M059J (cell line): ENCODE data around the gene MED10. TPM values are rescaled to one million over a fixed set of nuclear protein-coding genes. Genes with fewer than 3 reads are reported as not detected.
"Not testable (repeated sequence)": the region's sequence is repeated elsewhere in the genome, so short reads cannot be mapped to it uniquely, and the experiment has no call there.

Source experiments
- DNase-seq: peaks from one replicate; pipeline ENCODE4 v3.0.0-alpha.2; 2012; ENCODE audit warnings: low read depth
- total RNA-seq: library from RNA; depleted of rRNA; stranded (reverse); fragments of >200 nt; shearing (Covaris generic); gene quantifications from 2 replicates; pipeline ENCODE4 v1.2.3, GENCODE V29; 2014

Gene MED10
- total RNA-seq, 1 experiment from 2014 or later: 12.8 TPM

DNA sequence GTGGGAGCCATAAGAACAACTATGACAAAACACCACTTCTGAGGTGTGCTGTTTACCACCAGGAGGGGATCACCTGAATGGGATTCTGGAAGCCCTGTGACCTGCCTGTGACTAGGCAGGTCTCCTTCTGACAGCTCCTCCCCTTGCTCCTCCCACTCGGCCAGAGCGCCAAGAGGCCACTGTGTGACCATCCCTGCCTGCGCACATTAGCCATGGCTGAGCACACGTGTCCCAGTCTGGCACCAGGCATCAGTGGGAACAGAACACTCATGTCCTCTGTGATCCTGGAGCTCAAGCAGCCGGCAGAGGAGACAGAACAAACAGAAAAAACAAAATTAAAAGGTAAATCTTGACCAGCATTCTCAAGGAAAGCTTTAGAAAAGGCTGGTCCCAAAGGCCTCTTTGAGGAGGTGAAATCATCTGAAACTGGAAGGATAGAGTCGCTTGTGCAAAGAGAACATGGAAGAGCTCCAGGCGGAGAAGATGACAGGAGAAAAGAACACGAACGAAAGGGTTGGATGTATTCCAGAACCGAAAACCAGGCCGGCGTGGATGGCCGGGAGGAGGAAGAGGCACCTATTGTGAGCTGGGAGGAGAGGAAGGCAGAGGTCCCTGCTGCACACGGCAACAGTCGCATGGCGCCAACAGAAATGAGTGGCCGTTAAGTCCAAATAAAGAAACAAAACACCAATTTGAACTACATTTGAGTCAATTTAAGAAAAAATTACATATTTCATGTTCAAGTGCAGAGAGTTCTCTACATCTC is 5.1 kb downstream of the MED10 start:
- DNase-seq: no peak

DNA sequence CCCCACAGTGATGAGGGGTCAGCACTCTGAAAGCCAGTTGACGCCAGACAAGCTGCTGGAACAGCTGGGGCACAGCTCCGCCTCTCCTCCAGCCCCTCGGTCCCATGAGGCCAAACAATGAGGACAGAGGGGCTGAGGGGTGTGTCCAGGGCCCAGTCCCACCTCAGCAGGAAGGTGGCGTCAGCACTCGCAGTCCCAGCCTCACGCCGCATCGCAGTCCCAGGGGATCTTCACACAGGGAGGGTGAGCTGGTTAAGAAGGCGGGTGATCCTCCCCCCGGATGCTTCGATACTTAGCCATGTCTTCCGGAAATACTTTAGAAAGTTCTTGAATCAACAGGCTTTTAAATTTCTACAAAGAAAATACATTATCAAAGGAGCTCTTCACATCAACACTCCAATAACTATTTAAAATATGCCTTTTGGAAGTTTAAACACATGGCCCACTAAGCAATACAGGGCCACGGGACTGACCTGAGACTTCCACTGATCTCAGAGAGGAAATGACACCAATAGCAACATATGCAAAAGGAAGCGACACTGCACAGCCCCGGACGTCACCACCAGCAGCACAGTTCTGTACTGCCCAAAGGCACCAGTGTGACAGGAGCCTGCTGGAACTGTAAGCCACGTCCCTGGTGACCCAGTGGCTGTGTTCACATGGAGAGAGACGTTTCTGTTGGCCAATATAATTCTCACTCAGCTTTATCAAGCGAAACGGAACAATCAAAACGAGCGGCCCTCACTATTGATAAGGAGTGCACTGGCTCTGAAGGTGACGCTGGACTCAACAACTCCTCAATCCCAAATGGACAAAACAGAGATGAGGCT is 5.9 kb downstream of the MED10 start:
- no peak for DNase-seq

DNA sequence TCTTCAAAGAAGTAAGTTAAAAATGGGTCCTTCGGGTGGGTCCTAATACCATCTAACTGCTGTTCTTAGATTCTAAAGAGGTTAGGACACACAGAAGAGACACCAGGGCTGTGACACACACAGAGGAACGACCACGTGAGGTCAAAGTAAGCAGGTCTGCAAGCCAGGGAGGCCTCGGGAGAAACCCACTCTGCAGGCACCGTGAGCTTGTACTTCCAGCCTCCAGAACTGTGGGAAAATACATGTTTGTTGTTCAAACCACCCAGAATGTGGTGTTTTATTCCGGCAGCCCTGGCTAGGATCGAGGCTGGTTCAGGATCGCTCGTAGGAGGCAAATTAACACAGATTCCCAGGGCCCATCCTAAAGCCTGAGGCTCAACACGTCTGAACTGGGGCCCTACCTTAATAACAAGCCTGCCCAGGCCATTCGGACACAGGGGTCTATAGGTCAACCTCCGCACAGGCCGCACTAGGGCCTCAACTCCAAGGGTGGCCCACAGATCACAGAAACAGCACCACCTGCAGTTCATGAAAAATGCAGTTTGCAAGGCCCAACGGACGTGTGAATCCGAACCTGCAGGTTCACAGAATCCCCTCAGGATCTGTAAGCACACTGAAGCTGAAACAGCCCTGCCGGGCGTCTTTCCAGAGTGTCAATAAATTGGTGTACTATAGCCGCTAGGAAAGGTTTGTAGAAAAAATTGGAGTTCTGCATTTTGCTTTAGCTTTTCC is 7.1 kb downstream of the MED10 start:
- no peak for DNase-seq

DNA sequence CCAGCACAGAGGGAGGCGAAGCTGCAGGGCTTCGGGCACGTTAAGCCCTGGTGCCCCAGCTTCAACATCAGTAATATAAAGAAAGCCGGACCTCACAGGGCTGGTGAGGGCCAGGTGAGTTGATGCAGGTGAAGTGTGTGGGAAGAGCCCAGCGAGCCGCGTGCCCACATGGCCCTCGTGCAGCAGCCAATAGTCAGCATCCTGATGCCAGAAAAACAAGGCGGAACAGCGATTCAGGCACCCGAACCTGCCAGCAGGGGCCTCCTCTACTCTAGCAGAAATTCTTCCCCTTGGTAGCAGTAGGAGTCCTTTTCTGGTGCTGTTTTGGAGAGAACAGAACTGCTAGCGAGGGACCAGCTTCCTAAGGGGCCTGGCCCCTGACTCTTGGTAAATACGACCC is 7.8 kb downstream of the MED10 start:
- no peak for DNase-seq

DNA sequence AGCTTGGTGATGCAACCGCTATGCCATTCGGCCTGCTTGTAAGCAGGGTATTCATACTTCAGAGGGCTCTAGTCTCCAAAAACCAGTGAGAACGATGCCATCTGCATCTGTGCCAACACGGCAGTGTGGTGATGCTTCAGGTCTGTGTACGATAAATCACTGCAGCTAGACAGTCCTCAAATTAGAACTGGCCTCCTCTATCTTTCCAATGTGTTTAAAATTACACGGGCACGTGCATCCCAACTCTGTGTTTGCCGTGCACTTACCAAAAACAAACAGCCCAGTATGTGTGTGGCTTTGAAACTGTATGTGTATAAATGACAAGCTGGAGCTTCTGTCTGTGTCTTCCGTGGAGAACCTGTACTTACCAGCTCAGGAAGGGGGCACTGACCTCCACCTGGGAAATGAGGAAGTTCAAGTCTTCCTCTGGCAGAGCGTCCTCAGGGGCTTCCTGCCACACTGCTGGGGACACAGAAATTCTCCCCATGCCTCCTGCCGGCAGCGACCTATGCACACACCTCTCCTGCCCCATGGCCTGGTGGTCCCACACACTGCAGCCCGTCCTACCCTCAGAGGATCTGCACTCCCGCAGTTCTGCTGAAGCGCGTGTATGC is 12.3 kb downstream of the MED10 start:
- no peak for DNase-seq

DNA sequence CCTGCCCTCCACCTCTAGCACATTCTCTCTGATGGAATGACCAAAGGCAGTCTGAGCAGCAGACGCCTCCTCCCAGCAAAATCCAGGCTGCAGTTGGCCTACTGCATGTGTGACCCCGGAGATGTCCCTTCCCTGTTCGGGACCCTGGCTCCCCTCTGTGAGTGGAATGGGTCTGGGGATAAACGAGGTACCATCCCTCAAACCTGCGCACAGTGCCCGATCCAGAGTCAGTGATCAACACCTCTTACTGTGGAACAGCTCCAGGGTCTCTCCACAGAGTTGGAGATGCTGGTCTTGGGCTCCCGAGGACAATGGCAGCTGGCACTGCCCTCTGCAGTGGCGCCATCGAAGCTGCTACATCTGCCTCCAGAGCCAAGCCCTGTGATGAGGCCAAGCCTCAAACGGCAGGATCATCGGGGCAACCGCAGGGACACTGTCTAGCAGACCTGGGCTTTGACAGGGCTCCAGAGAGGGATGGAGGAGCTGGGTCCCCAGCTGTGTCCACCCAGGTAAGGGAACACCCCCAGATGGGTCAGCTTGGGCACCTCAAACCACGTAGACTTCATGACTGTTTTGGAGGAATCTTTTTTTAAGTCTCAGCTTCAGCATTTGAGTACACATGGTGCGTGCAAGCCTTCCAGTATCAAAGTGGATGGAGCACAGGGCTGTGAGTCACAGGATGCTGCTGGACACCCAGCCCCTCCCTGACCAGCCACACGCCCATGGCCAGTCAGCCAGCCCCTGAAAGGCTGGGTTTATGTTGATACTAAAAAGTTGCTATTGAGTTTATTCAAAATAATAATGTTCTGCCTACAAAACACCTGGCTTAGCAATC is 13.0 kb downstream of the MED10 start:
- peak; percentile 59 for DNase-seq

DNA sequence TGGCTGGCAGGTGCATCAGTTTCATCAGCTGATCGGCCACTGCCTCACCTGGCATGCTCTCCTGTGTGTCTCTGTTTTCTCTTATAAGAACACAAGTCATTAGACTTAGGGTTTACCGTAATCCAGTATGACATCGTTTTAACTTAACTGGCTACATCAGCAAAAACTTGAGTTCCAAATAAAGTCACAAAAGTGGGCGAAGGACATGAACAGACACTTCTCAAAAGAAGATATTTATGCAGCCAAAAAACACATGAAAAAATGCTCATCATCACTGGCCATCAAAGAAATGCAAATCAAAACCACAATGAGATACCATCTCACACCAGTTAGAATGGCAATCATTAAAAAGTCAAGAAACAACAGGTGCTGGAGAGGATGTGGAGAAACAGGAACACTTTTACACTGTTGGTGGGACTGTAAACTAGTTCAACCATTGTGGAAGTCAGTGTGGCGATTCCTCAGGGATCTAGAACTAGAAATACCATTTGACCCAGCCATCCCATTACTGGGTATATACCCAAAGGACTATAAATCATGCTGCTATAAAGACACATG is 14.8 kb downstream of the MED10 start:
- DNase-seq: not testable (repeated sequence)

DNA sequence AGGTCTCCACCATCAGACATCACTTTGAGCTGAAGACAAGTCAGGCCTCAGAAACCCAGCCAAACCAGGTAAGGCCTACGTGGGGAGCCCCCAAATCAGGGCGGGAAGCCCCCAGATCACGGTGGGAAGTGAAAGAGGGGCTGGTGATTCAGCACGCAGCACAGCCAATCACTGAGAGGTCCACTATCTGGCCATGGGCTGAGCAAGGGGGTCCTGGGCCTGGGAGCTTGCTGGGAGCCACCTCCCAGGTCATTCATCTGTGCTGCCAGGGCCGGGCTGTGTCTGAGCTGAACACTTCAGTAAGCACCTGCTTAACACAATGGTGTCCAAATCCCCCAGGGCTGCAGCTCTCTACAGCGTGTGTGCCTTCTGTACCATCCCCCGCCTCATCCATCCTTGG is 15.5 kb downstream of the MED10 start:
- DNase-seq: no peak

DNA sequence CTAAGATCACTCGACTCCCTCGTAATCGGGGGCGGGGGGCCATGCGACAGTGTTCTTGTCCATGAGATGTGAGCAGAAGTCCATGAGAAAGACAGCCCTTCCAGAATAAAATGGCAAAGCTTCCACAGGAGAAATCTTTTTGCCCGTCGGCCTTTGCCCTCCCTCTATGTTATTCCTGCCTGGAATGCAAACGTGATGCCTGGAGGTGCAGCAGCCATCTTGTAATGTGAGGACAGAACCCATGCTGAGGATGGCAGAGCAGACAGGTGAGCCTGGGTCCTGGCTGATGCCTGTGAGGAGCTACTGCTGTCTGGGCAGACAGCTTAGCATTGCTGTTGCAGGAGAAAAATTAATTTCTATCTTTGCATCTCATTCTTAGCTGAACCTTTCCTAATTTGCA is 17.2 kb downstream of the MED10 start:
- no peak for DNase-seq

DNA sequence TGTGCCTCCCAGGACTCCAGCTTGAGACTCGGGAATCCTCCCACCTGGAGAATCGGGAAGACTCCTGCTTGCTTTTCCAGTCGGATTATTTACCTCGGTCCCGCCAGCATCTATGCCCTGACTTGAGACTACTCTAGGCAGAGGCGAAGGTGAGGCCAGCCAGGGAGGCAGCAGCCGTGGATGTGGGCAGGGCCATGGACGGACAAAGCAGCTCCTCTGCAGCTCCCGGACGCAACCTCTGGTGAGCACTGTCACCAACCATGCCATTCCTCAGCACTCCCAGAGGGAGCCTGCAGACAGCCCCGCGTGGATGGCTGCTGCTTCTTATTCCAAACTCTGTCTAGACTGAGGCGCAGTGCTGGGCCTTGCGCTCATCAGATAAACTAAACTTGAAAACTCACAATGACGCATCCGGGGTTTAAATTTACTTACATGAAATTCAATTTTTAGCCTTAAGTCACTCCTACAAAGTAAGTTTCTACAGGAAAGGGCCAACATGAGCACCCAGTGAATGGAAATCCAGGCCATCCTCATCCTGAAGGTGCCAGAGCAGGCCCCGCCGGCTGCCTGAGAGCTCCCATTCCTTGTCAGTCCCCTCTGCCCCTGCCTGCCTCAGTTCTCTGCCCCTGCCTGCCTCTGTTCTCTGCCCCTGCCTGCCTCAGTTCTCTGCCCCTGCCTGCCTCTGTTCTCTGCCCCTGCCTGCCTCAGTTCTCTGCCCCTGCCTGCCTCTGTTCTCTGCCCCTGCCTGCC is 17.8 kb downstream of the MED10 start:
- no peak for DNase-seq

DNA sequence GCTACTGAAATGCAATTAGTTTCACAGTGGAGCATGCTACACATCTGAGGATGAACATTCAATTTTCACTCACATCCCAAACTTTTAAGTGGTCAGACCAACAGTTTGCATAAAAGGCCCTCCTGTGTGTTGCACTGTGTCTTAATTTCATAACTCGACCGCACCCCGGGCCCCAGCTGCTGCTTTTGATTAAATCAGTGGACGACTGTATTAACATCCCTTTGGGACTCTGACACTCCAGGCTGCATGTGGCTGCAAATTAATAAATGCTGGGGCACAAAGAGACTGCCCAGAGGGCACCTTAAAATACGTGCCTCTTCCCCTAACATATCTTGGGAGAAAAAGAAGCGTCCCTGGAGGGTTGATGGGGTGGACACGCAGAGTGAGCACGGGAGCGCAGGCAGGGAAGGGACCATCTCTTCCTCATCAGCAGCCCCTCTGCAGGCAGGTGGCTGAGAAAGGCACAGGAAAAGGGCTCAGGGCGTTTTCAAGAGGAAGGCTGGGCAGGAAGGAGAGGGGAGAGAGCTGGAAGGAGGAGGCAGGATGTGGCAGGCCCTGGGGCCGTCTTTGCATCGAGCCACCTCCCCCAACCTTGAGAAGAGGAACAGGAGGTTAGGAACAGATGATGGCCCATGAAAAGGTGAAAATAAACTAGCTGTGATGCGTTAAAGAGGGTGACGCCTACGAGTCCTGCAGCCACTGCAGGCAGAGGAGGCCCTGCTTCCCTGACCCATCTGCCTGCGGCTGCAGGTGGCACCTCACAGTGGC is 18.6 kb downstream of the MED10 start:
- DNase-seq: no peak

DNA sequence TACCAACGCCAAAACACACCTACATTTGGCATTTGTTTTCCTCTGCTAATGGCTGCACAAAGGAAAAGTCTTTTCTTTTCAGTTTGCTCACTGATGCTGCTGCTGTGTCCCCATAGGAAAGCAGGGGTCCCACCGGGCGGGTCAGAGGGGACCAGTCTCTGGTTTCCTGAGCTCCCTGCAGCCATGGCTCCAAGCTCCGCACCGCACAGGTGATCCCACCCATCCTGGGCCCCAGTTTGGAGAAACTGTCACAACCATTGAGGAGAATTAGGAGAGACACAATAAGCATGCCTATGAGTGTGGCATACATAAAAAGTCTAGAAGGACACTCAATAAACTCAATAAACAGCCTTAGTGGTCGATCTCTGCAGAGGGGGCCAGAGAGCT is 19.9 kb downstream of the MED10 start:
- no peak for DNase-seq

DNA sequence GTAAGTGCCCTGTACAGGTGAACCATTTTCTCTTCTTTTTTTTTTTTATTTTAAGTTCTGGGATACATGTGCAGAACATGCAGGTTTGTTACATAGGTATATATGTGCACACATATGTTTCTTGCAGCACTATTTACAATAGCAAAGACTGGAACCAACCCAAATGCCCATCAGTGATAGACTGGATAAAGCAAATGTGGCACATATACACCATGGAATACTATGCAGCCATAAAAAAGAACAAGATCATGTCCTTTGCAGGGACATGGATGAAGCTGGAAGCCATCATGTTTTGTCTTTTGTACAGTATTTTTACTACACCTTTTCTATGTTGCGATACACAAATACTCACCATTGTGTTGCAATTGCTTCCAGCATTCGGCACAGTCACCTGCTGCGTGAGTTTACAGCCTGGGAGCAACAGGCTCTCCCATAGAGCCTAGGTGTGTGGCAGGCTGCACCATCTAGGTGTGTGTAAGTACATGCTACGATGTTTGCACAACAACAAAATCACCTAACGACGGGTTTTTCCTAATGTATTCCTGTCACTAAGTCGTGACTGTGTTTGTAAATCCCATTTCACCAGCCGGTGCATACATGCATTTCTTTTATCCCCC is 20.4 kb downstream of the MED10 start:
- not testable (repeated sequence) for DNase-seq

DNA sequence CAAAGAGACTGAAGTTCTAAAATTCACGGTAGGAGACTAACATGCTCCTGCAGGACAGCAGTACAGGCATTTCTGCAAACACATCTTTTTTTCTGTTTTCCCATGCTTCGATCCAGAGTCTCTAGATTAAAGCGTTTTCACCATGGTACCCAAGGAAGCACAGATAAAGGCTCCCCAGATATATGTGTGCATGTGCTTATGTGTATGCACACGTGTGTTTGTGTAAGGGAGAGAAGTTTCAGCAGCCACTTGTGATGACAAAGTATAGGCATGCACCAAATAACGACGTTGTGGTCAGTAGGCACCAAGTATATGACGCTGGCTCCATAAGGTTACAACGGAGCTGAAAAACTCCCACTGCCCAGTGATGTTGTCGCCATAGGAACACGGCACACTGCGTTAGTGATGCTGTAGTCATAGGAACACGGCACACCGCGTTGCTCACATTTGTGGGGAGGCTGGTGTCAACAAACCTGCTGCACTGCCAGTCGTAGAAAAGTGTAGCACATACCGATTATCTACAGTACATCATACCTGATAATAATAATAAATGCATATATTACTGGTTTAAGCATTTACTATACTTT is 21.7 kb downstream of the MED10 start:
- DNase-seq: no peak

DNA sequence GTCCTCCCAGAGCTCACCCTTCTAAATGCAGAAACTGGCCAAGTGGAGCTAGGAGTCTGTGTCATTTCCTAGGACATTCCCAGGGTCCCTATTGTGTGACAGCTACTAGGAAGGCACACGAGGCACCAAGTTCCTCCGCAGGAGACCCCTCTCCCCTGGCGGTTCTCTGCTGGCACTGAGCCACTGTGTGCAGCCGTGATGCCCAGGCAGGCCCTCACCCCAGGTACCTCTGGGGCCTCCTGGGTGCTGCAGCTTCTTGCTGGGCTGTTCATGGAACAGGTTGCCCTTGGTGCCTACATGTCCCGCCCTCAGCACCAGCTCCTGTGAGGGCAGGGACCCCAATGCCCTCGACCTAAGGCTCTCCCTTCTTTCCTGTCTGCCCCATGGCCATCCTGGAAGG is 23.1 kb downstream of the MED10 start:
- no peak for DNase-seq

DNA sequence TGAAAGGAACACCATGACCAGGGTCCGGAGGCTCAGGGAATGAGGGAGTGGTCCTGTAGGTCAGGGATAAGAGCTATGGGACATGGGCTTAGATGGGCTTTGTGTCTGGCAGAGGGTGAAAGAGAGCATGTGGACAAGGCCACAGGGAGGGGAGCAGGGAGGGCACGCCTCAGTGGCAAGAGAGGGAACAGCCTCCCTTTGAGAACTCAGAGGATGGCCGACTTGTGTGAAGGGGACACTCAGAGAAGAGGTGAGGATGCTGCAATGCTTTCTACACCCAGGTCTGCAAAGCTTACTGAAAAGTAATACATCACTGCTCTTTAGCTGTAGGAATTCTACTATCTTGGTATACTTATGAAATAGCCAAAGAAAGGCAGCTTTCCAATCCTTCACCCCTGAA is 23.5 kb downstream of the MED10 start:
- DNase-seq: no peak

DNA sequence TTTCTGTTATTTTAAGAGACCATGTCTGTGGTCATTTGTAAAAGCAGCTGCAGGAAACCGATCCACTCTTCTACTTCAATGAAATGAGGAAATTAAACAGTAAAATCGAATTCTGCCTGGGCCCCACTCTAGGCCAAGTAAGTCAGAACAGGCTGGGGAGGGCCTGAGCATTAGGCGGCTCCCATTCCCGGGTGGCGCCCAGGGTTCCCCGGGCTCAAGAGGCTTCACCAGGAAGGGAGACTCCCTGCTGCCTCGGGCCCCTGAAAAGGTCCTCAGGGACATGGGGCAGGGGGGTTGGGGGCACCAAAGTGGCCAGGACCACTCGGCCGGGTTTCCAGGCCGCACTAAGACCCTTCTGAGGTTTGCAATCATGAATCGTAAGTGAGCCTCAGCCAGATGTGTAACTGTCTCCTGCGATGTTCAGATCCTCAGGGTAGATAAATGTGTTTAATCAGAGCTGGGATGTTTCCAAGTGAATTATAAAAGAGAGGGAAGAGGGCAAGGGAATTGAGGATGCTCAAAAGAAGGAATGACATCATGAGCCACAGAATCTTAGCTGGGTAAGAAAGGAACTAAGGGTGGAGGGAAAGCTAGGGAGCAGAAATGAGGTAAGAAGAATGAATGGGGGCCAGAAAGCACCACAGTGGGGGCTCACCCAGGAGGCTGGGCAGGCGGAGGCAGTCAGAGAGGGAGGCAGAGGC is 24.6 kb downstream of the MED10 start:
- DNase-seq: no peak
